8988T (cell line): Measurements from ENCODE around the gene PRF1.
"Not testable (repeated sequence)": the region's sequence is repeated elsewhere in the genome, so short reads cannot be mapped to it uniquely, and the experiment has no call there.

Experiments
- DNase-seq: peaks from one replicate; pipeline ENCODE4 v3.0.0; 2011

PRF1 gene

GRCh38 chr10:70602665-70603448 lies at the start of gene PRF1:
PRF1 (minus strand) TSS chr10:70602741; CDS start chr10:70600902, 1,839 bp downstream.
- no peak for DNase-seq

- DNase-seq: no peak
These were observed 49.1 kb upstream of the PRF1 start for GRCh38 chr10:70651661-70652060.

DNA sequence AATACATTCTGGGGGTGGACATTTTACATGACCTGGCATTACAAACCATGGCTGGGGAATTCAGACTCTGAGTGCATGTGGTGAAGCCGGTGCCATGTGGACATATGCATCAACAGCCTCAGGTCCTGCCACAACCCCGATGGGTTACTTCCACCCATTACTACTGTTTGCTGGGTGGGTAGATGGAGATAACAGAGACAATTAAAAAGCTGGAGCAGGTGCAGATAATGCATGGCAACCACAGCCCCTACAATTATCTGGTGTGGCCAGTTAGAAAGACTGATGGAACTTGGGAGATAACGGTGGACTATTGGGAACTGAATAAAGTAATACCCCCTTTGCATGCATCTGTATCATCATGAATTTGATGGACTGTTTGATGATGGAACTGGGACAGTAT lies 48.2 kb upstream of the PRF1 start:
- no peak for DNase-seq

DNA sequence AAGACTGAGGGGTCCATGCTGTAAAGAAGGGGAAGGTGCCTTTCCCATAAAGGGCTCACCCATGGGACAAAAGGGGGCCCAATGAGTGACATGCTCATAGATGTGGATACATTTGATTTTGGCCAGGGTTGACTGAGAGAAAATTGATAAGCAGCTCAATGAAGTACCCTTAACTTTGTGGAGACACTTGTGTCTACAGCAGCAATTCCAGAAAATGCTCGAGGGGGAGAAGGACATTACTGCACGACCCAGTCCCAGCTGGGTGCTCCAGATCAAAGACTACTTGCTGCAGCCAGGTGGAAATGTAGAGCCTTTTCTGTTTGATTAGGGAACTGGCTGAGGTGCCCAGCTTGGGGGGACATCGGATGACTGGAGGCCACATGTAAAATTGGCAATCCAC lies 47.6 kb upstream of the PRF1 start:
- no peak for DNase-seq

- DNase-seq: peak; percentile 51
These were observed 47.0 kb upstream of the PRF1 start for GRCh38 chr10:70649526-70649925.

DNA sequence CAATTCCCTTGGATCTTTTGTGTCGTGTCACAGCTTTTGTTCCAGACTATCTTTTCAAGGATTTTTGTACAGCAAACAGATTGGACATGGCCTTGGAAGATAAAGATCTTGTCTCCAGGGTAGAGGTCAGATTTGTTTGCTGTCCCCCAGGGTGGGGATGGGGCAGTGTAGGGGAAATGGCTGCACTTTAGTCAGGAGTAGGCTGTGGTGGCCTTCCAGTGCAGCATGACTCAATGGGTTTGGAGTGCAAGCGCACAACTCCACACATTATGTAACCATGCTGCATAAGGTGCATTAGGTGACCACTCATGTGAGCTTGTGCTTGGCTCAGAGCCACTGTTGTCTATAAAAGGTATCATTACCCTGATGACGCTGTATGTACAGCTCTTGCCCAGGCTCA lies 45.9 kb upstream of the PRF1 start:
- DNase-seq: no peak

GRCh38 chr10:70647086-70647485 lies 44.5 kb upstream of the PRF1 start:
- DNase-seq: no peak

- DNase-seq: not testable (repeated sequence)
These were observed 42.4 kb upstream of the PRF1 start for GRCh38 chr10:70644959-70645358.

DNA sequence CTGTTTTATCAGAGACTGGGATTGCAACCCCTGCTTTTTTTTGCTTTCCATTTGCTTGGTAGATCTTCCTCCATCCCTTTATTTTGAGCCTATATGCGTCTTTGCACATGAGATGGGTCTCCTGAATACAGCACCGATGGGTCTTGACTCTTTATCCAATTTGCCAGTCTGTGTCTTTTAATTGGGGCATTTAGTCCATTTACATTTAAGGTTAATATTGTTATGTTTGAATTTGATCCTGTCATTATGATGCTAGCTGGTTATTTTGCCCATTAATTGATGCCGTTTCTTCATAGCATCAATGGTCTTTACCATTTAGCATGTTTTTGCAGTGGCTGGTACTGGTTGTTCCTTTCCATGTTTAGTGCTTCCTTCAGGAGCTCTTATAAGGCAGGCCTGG lies 40.7 kb upstream of the PRF1 start:
- DNase-seq: not testable (repeated sequence)

GRCh38 chr10:70639640-70640383 lies 37.3 kb upstream of the PRF1 start:
- not testable (repeated sequence) for DNase-seq

- not testable (repeated sequence) for DNase-seq
These were observed 32.0 kb upstream of the PRF1 start for GRCh38 chr10:70634515-70634914.

DNA sequence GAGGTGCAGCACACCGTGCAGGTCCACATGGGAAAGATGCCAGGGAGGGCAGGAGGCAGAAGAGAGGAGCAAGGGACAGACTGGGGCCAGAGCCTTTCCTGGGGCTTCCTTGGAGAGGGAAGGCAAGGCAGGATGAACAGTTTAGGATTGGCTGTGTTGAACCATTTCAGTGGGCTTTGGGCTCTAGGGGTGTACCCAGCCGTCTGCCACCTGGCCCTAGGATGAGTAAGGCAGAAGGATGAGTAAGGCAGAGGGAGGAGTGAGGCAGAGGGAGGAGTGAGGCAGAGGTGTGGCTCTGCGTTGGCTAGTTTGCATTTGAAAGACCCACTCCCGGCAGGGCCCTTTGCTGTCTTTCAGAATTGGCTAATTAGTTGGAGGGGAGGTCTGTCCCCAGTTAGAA lies 31.5 kb upstream of the PRF1 start:
- DNase-seq: no peak

- not testable (repeated sequence) for DNase-seq
These were observed 29.2 kb upstream of the PRF1 start for GRCh38 chr10:70631735-70632134.

- DNase-seq: no peak
These were observed 26.8 kb upstream of the PRF1 start for GRCh38 chr10:70629338-70629737.

DNA sequence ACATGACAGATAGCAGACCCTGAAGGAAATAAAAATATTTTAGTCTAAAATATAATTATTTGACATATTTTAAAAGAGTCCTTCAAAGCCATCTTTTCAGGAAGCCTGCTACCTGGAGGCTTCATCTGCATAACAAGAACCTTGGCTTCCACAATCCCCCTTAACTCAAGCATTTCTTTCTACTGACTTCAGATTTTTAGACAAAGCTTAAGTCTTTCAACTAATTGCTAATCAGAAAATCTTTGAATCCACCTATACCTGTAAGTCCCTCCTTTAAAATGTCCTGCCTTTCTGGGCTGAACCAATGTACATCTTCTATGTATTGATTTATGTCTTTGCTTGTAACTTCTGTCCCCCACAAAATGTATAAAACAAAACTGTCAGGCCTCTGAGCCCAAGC lies 23.5 kb upstream of the PRF1 start:
- no peak for DNase-seq

GRCh38 chr10:70622981-70623844 lies 20.7 kb upstream of the PRF1 start:
- no peak for DNase-seq

GRCh38 chr10:70622541-70622940 lies 20.0 kb upstream of the PRF1 start:
- DNase-seq: no peak

DNA sequence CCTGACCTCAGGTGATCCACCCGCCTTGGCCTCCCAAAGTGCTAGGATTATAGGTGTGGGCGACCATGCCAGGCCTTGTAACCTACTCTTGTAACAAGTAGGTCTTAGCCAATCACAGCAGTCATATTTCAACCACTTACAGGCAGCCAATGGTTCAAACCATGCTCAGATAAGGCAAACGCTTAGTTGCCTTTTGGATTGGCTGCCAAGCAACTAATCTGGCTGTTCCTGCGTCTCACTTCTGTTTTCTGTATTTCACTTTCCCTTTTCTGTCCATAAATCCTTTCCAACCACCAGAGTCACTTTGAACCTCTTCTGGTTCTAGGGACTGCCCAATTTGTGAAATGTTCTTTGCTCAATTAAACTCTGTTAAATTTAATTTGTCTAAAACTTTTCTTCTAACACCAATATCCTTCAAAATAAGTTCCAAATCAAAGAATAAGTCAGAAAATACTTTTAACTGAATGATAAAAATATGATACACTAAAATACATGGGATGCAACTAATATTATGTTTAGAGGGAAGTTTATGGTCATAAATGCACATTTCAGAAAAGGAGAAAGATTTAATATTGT lies 19.1 kb upstream of the PRF1 start:
- no peak for DNase-seq

DNA sequence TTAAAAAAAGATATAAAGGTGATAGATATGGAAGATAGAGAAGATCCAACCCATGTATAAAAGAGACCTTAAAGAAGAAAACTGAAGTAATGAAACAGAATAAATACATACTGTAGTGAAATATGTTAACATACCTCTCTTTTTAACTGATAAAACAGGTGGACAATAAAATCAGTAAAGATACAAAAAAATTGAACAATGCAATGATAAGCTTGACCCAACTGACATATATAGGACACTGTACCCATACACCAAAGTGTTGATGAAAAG lies 17.4 kb upstream of the PRF1 start:
- no peak for DNase-seq

- no peak for DNase-seq
These were observed 16.9 kb upstream of the PRF1 start for GRCh38 chr10:70619271-70620019.

DNA sequence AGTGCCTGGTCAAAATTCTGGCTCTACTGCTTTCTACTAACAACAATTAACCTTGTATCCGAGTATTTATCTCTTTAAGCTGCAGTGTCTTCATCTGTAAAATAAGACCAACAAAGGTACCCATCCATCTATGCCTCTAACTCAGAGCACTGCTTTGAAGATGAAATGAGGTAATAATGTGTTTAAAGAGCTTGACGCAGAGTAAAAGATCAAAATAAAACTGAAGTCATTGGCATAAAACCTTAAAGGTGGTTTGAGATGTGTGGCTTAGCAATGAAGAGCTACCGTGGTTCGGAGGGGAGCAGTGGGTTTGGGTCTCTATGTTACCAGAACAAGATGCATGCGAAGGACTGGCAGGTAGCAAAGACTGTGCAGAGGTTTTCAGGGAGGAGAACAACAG lies 16.1 kb upstream of the PRF1 start:
- DNase-seq: no peak

GRCh38 chr10:70617798-70618568 lies 15.4 kb upstream of the PRF1 start:
- DNase-seq: no peak
